K562 (cell line): ENCODE measurements around the gene DHRS12. TPM values are rescaled to one million over a fixed set of nuclear protein-coding genes. Genes with fewer than 3 reads are reported as not detected.
A peak's percentile ranks its signal among the peaks of the same experiment; 100 is the strongest.

Source experiments
- ATAC-seq: fragments of 200-7000 bp; cut with Tn5 transposase; 3 replicates; pipeline ENCODE4 v1.9.1; 2020; ENCODE audit warnings: moderate library complexity
- BruUV-seq: library from RNA; stranded (reverse); fragments of 400-500 nt; replicated peaks from 2 replicates; lab custom pipeline; 2021; lab: Mats Ljungman, UMichigan
- CTCF ChIA-PET: fragments of 300-600 bp; formaldehyde crosslinking; extraction: SDS; loops from one replicate; lab custom pipeline; 2021; ENCODE audit warnings: low intra/inter-chr PET ratio; lab: Yijun Ruan, JAX
- POLR2A ChIA-PET: fragments of 300-600, 350-650 bp; sonication (Branson Sonifier 250); formaldehyde crosslinking; extraction: SDS; loops from one replicate; lab custom pipeline; 2021; ENCODE audit warnings: antibody characterized with exemption, inconsistent platforms; lab: Yijun Ruan, JAX
- DNase-seq, 4 experiments: peaks; one replicate each; pipeline versions ENCODE4 v3.0.0 to v3.0.0-alpha.2; 2011 to 2018; ENCODE audit warnings: low spot score in 3 of 4, mixed read lengths in 3 of 4; ENCODE audit errors: extremely low read depth in 1 of 4
- FAIRE-seq: peaks from 2 replicates; lab custom pipeline; 2011; peaks lifted over from hg19 to GRCh38; lab: Jason Lieb, UNC
- H2AFZ ChIP-seq: 2 replicates; pipeline ENCODE4 v1.6.0; 2011; ENCODE audit warnings: low read depth, low read length, control low read depth, inconsistent platforms
- H3K27ac ChIP-seq: fragments of 200-600 bp; 3 replicates; pipeline ENCODE4 v1.8.0; 2011; ENCODE audit warnings: low read depth, mild to moderate bottlenecking, control low read depth, inconsistent platforms, low read length, moderate library complexity, mixed read lengths; ENCODE audit errors: extremely low read depth
- H3K27me3 ChIP-seq, 2 experiments: fragments of 300-600 bp in 1 of 2; 2 replicates in 1 of 2; 3 replicates in 1 of 2; pipeline versions ENCODE4 v1.6.0 to v1.8.0; 2011; ENCODE audit warnings: inconsistent platforms in 2 of 2, low read length in 2 of 2, mild to moderate bottlenecking in 1 of 2, mixed read lengths in 1 of 2, moderate library complexity in 1 of 2; ENCODE audit not compliant: control insufficient read depth in 2 of 2, insufficient read depth in 2 of 2
- H3K36me3 ChIP-seq: fragments of 300-600 bp; 3 replicates; pipeline ENCODE4 v1.8.0; 2011; ENCODE audit warnings: mild to moderate bottlenecking, low read length, inconsistent platforms; ENCODE audit not compliant: control insufficient read depth, insufficient read depth
- H3K4me1 ChIP-seq, 2 experiments: fragments of 200-600 bp in 1 of 2; replicated peaks in 1 of 2; 2 replicates in 1 of 2; 3 replicates in 1 of 2; pipeline versions ENCODE4 v1.5.1 to v1.8.0; 2011; ENCODE audit warnings: inconsistent platforms in 2 of 2, low read length in 2 of 2, mild to moderate bottlenecking in 1 of 2, mixed read lengths in 1 of 2, moderate library complexity in 1 of 2; ENCODE audit not compliant: control insufficient read depth in 2 of 2, insufficient read depth in 2 of 2
- H3K4me2 ChIP-seq: 2 replicates; pipeline ENCODE4 v1.6.1; 2011; ENCODE audit warnings: low read length, control low read depth, inconsistent platforms, mixed read lengths; ENCODE audit not compliant: insufficient read depth
- H3K4me3 ChIP-seq: fragments of 200-600 bp; sonication (generic), shearing (Covaris generic); 2 replicates; pipeline ENCODE4 v1.5.1; 2016; ENCODE audit warnings: control low read depth, inconsistent platforms
- H3K79me2 ChIP-seq: fragments of 200-600 bp; 3 replicates; pipeline ENCODE4 v1.8.0; 2011; ENCODE audit warnings: low read length, inconsistent platforms; ENCODE audit not compliant: control insufficient read depth, insufficient read depth
- H3K9ac ChIP-seq, 2 experiments: 2 replicates each; pipeline versions ENCODE4 v1.6.0 to v1.6.1; 2011; ENCODE audit warnings: low read depth in 2 of 2, low read length in 2 of 2, control low read depth in 1 of 2, inconsistent platforms in 1 of 2, mild to moderate bottlenecking in 1 of 2, mixed read lengths in 1 of 2; ENCODE audit not compliant: insufficient read depth in 1 of 2
- H3K9me1 ChIP-seq: one replicate; pipeline ENCODE4 v1.6.0; 2011; ENCODE audit warnings: inconsistent platforms, mild to moderate bottlenecking, low read length, moderate library complexity; ENCODE audit not compliant: control insufficient read depth, insufficient read depth
- H3K9me3 ChIP-seq: replicated peaks from 2 replicates; pipeline ENCODE4 v1.5.1; 2011; ENCODE audit warnings: low read depth, low read length, inconsistent platforms; ENCODE audit not compliant: control insufficient read depth, insufficient read depth
- H4K20me1 ChIP-seq: replicated peaks from 2 replicates; pipeline ENCODE4 v1.6.1; 2011; ENCODE audit warnings: low read length, inconsistent platforms, mixed read lengths; ENCODE audit not compliant: control insufficient read depth, insufficient read depth
- CTCF ChIP-seq, 3 experiments: IDR thresholded peaks in 2 of 3; conservative IDR thresholded peaks in 1 of 3; 2 replicates each; pipeline ENCODE4 v1.5.1; 2011 to 2012; ENCODE audit warnings: low read length in 3 of 3, mild to moderate bottlenecking in 3 of 3, control low read depth in 2 of 3, improper control_type of control experiment in 1 of 3, inconsistent platforms in 1 of 3, low read depth in 1 of 3, mixed read lengths in 1 of 3, moderate library complexity in 1 of 3; ENCODE audit not compliant: insufficient read depth in 2 of 3
- RAD21 ChIP-seq, 2 experiments: fragments of 250-450 bp in 1 of 2; fragments of 450-650 bp in 1 of 2; sonication (Bioruptor Pico) in 1 of 2; formaldehyde crosslinking in 1 of 2; IDR thresholded peaks in 1 of 2; conservative IDR thresholded peaks in 1 of 2; 2 replicates each; pipeline versions ENCODE4 v1.4.0 to v1.8.0; 2020 to 2022; ENCODE audit warnings: mild to moderate bottlenecking in 2 of 2, moderate library complexity in 1 of 2
- ZFP91 ChIP-seq: sonication (generic); formaldehyde crosslinking; IDR thresholded peaks from 2 replicates; pipeline ENCODE4 v1.8.0; 2022; ENCODE audit warnings: mild to moderate bottlenecking, missing genetic modification reagents
- WGBS: fragments of 100-300 bp; shearing (Covaris generic); methylation state at CpG from one replicate; pipeline ENCODE4 v1.1.6; 2016; ENCODE audit warnings: low coverage, mixed read lengths; ENCODE audit not compliant: insufficient coverage; ENCODE audit errors: missing lambda C conversion rate; 5-methylcytosine and 5-hydroxymethylcytosine counted together
- in situ Hi-C: fragments of 300-500 bp; cut with MboI; formaldehyde crosslinking; loops from 4 replicates; pipeline ENCODE4 v1.15.0; 2018; ENCODE audit warnings: inconsistent platforms, mixed read lengths
- intact Hi-C: fragments of 100-400 bp; cut with micrococcal nuclease; formaldehyde crosslinking; loops from 2 replicates; pipeline ENCODE4 v1.14.2; 2022
- polyA plus RNA-seq, 8 experiments: library from polyadenylated mRNA; depleted of rRNA in 4 of 8; stranded (reverse) in 5 of 8; unstranded in 3 of 8; fragments of >200 nt; fragmentation: Nextera tagmentation in 2 of 8; fragmentation: Illumina TruSeq in 1 of 8; extraction: Ambion mirVana in 2 of 8; extraction: Trizol in 1 of 8; gene quantifications; 2 replicates each; pipeline versions ENCODE4 v1.2.1 to v1.2.3, GENCODE V29; 2011 to 2014; ENCODE audit warnings: inconsistent platforms in 1 of 8, missing spikeins in 1 of 8
- total RNA-seq, 7 experiments: library from RNA; depleted of rRNA in 6 of 7; stranded (reverse); fragments of >200 nt in 6 of 7; fragmentation: Illumina TruSeq in 2 of 7; extraction: Trizol in 2 of 7; gene quantifications; 2 replicates each; pipeline versions ENCODE4 v1.2.1 to v1.2.3, GENCODE V29; 2011 to 2021; ENCODE audit warnings: low replicate concordance in 1 of 7

DHRS12 gene
- total and polyA plus RNA-seq, 9 of the 15 experiments (the other 6 are each of a cell fraction or from before 2014, with no cell fraction given), result 0.62 to 2.7 (median 0.98) TPM

- in situ Hi-C loops, result no loop called here
- Histone ChIP-seq H3K27ac (no peak overlapping the region), H3K4me3 (no peak overlapping the region), H3K9me1 (no peaks in the 10 kb centered on the region), H3K79me2 (no peaks in the 10 kb centered on the region), H3K4me2 (no peak overlapping the region), H3K4me1 (peaks cover 5 to 8% of the 10 kb centered on the region in 2 experiments; a peak in 4 of 5 replicates), H4K20me1 (no peaks in the 10 kb centered on the region), H3K36me3 (no peaks in the 10 kb centered on the region), H3K27me3 (peaks cover 0 to 20% of the 10 kb centered on the region in 2 experiments; a peak in 3 of 5 replicates), H3K9me3 (no peaks in the 10 kb centered on the region), H3K9ac (no peak overlapping the region), H2AFZ (no peak overlapping the region)
- ChIA-PET CTCF (no interaction called here), POLR2A (no interaction called here)
- no TSS peak for BruUV-seq
- FAIRE-seq (no peak), ATAC-seq (peak; percentile 57), DNase-seq (no peak)
- TF ChIP-seq ZFP91 (CRISPR knock-in tag) (no peak), CTCF (IDR thresholded peaks at IDR 0.05 in 2 of 3, conservative IDR thresholded peaks at IDR 0.05 in 1 of 3; ENCODE audit: insufficient read depth in 2 of 3, low read depth in 1 of 3, low read length in 3 of 3) (peak in 2 of 3 experiments; percentile 17 to 28; a peak in 2 of 6 replicates), RAD21 (CRISPR knock-in tag; conservative IDR thresholded peaks at IDR 0.05 in 1 of 2, IDR thresholded peaks at IDR 0.05 in 1 of 2) (0 out of 4 replicates have a peak, but pooled peaks of 1 of the 2 experiments have one; percentile 14)
- intact Hi-C loops, result no loop called here
- WGBS, result 6% methylated on average over 14 of the region's 15 CpGs
These were observed 22.5 kb downstream of the DHRS12 start for GRCh38 chr13:51781246-51782022.
